HepG2 (cell line): ENCODE data around the gene S100A12. TPM values are rescaled to one million over a fixed set of nuclear protein-coding genes. Genes with fewer than 3 reads are reported as not detected.

Source experiments
- ATAC-seq: fragments of 200-7000 bp; cut with Tn5 transposase; 3 replicates; pipeline ENCODE4 v1.9.1; 2020; ENCODE audit warnings: mild to moderate bottlenecking, moderate library complexity
- BruUV-seq: library from RNA; stranded (reverse); fragments of 400-500 nt; replicated peaks from 2 replicates; lab custom pipeline; 2021; lab: Mats Ljungman, UMichigan
- CTCF ChIA-PET: fragments of 300-600 bp; formaldehyde crosslinking; extraction: SDS; loops from one replicate; lab custom pipeline; 2021; ENCODE audit warnings: low total read pairs, inconsistent platforms, low intra/inter-chr PET ratio; lab: Yijun Ruan, JAX
- POLR2A ChIA-PET: fragments of 350-600 bp; sonication (Branson Sonifier 250); formaldehyde crosslinking; loops from one replicate; lab custom pipeline; 2020; ENCODE audit warnings: antibody characterized with exemption, inconsistent platforms; lab: Yijun Ruan, JAX
- DNase-seq: peaks from one replicate; pipeline ENCODE4 v3.0.0-alpha.2; 2015; ENCODE audit warnings: low spot score
- FAIRE-seq: peaks from 3 replicates; lab custom pipeline; 2011; peaks lifted over from hg19 to GRCh38; lab: Jason Lieb, UNC
- H2AFZ ChIP-seq: one replicate; pipeline ENCODE4 v1.6.1; 2011; ENCODE audit warnings: low read length, inconsistent platforms
- H3K27ac ChIP-seq: fragments of 300-600 bp; 3 replicates; pipeline ENCODE4 v1.8.0; 2011; ENCODE audit warnings: mixed run types, mild to moderate bottlenecking, mixed read lengths, low read length, inconsistent platforms; ENCODE audit not compliant: insufficient read depth; ENCODE audit errors: extremely low read length
- H3K27me3 ChIP-seq, 2 experiments: fragments of 200-600 bp in 1 of 2; 2 replicates in 1 of 2; 3 replicates in 1 of 2; pipeline versions ENCODE4 v1.6.0 to v1.8.0; 2011; ENCODE audit warnings: low read length in 2 of 2, mild to moderate bottlenecking in 2 of 2, moderate library complexity in 2 of 2, inconsistent platforms in 1 of 2; ENCODE audit not compliant: insufficient read depth in 2 of 2, control insufficient read depth in 1 of 2
- H3K36me3 ChIP-seq, 2 experiments: fragments of 200-600 bp in 1 of 2; replicated peaks in 1 of 2; 2 replicates in 1 of 2; 3 replicates in 1 of 2; pipeline versions ENCODE4 v1.5.1 to v1.8.0; 2011; ENCODE audit warnings: low read length in 2 of 2, inconsistent platforms in 1 of 2; ENCODE audit not compliant: insufficient read depth in 2 of 2, control insufficient read depth in 1 of 2
- H3K4me1 ChIP-seq: 2 replicates; pipeline ENCODE4 v1.5.1; 2012; ENCODE audit warnings: low read length, inconsistent platforms; ENCODE audit not compliant: insufficient read depth
- H3K4me2 ChIP-seq: 2 replicates; pipeline ENCODE4 v1.6.0; 2011; ENCODE audit warnings: low read depth, low read length, inconsistent platforms
- H3K4me3 ChIP-seq, 3 experiments: fragments of 200-600 bp in 1 of 3; sonication (generic), shearing (Covaris generic) in 1 of 3; replicated peaks in 1 of 3; 2 replicates each; pipeline ENCODE4 v1.5.1; 2011 to 2016; ENCODE audit warnings: low read length in 3 of 3, inconsistent platforms in 2 of 3, low read depth in 2 of 3, mild to moderate bottlenecking in 2 of 3, control low read depth in 1 of 3, mixed read lengths in 1 of 3; ENCODE audit not compliant: insufficient read depth in 1 of 3
- H3K79me2 ChIP-seq: one replicate; pipeline ENCODE4 v1.6.1; 2011; ENCODE audit warnings: low read length, inconsistent platforms; ENCODE audit not compliant: insufficient read depth
- H3K9ac ChIP-seq: 2 replicates; pipeline ENCODE4 v1.6.0; 2011; ENCODE audit warnings: mild to moderate bottlenecking, low read depth, low read length, inconsistent platforms; ENCODE audit not compliant: insufficient read depth
- H3K9me3 ChIP-seq: 2 replicates; pipeline ENCODE4 v1.5.1; 2012; ENCODE audit warnings: mild to moderate bottlenecking, low read length
- H4K20me1 ChIP-seq: 2 replicates; pipeline ENCODE4 v1.6.0; 2011; ENCODE audit warnings: inconsistent platforms, mild to moderate bottlenecking, low read length, moderate library complexity; ENCODE audit not compliant: insufficient read depth
- AGO2 ChIP-seq: fragments of 200-400 bp; formaldehyde crosslinking; optimal IDR thresholded peaks from 2 replicates; pipeline ENCODE3; 2017; ENCODE audit warnings: mild to moderate bottlenecking, low read depth, low read length, moderate library complexity
- FOXK1 ChIP-seq: sonication (generic); formaldehyde crosslinking; IDR thresholded peaks from 2 replicates; pipeline ENCODE4 v1.4.0; 2020; ENCODE audit warnings: low read depth, missing genetic modification reagents, borderline replicate concordance
- MED1 ChIP-seq: sonication (generic); formaldehyde crosslinking; IDR thresholded peaks from 2 replicates; pipeline ENCODE4 v1.4.0; 2020; ENCODE audit warnings: missing genetic modification reagents
- MYNN ChIP-seq: sonication (generic); formaldehyde crosslinking; IDR thresholded peaks from 2 replicates; pipeline ENCODE4 v1.4.0; 2020; ENCODE audit warnings: mild to moderate bottlenecking, low read depth, missing genetic modification reagents
- POGZ ChIP-seq: sonication (generic); formaldehyde crosslinking; IDR thresholded peaks from 2 replicates; pipeline ENCODE4 v1.4.0; 2020; ENCODE audit warnings: mild to moderate bottlenecking, missing genetic modification reagents
- TCF12 ChIP-seq, 2 experiments: fragments of 450-650 bp in 1 of 2; sonication (generic) in 1 of 2; formaldehyde crosslinking in 1 of 2; IDR thresholded peaks; 2 replicates each; pipeline versions ENCODE4 v1.6.1 to v1.8.0; 2017 to 2022; ENCODE audit warnings: antibody characterized with exemption in 1 of 2, mild to moderate bottlenecking in 1 of 2, missing genetic modification reagents in 1 of 2, moderate library complexity in 1 of 2
- THAP11 ChIP-seq: IDR thresholded peaks from 2 replicates; pipeline ENCODE4 v1.6.1; 2016; ENCODE audit warnings: missing biosample characterization, missing genetic modification reagents
- WIZ ChIP-seq: sonication (generic); formaldehyde crosslinking; IDR thresholded peaks from 2 replicates; pipeline ENCODE4 v1.5.1; 2020; ENCODE audit warnings: mild to moderate bottlenecking, missing genetic modification reagents
- ZC3H13 ChIP-seq: sonication (generic); formaldehyde crosslinking; IDR thresholded peaks from 2 replicates; pipeline ENCODE4 v1.8.1; 2023; ENCODE audit warnings: mild to moderate bottlenecking, missing genetic modification reagents, moderate library complexity
- ZFP37 ChIP-seq: sonication (generic); formaldehyde crosslinking; IDR thresholded peaks from 2 replicates; pipeline ENCODE4 v1.4.0; 2020; ENCODE audit warnings: missing genetic modification reagents, borderline replicate concordance
- ZNF33A ChIP-seq: sonication (generic); formaldehyde crosslinking; IDR thresholded peaks from 2 replicates; pipeline ENCODE4 v1.5.1; 2020; ENCODE audit warnings: missing genetic modification reagents, mild to moderate bottlenecking, moderate library complexity, borderline replicate concordance
- ZNF34 ChIP-seq: sonication (generic); formaldehyde crosslinking; IDR thresholded peaks from 2 replicates; pipeline ENCODE4 v1.4.0; 2020; ENCODE audit warnings: mild to moderate bottlenecking, missing genetic modification reagents, borderline replicate concordance
- ZNF670 ChIP-seq: sonication (generic); formaldehyde crosslinking; IDR thresholded peaks from 2 replicates; pipeline ENCODE4 v1.8.0; 2022; ENCODE audit warnings: mild to moderate bottlenecking, missing genetic modification reagents, borderline replicate concordance
- ZNF703 ChIP-seq: sonication (generic); formaldehyde crosslinking; IDR thresholded peaks from 2 replicates; pipeline ENCODE4 v1.5.1; 2020; ENCODE audit warnings: missing genetic modification reagents, mild to moderate bottlenecking, moderate library complexity, borderline replicate concordance
- WGBS: methylation state at CpG from one replicate; pipeline ENCODE4 v1.1.6; 2017; ENCODE audit warnings: low lambda C conversion rate; 5-methylcytosine and 5-hydroxymethylcytosine counted together
- in situ Hi-C: cut with HindIII; loops from 2 replicates; pipeline ENCODE4 v1.10.0; 2017; ENCODE audit warnings: low pct_unique_long_range_greater_than_20kb; ENCODE audit not compliant: extremely low pct_ligation_motif_present
- intact Hi-C: fragments of 100-400 bp; cut with micrococcal nuclease; formaldehyde crosslinking; loops from one replicate; pipeline ENCODE4 v1.10.0; 2022; ENCODE audit not compliant: unreplicated experiment
- polyA plus RNA-seq, 8 experiments: library from polyadenylated mRNA; depleted of rRNA in 3 of 8; stranded (reverse) in 7 of 8; unstranded in 1 of 8; fragments of >200 nt; fragmentation: Illumina TruSeq in 4 of 8; extraction: Trizol in 4 of 8; gene quantifications; 2 replicates each; pipeline versions ENCODE4 v1.2.1 to v1.2.3, GENCODE V29; 2011 to 2016; ENCODE audit warnings: low read depth in 4 of 8, missing spikeins in 1 of 8, mixed read lengths in 1 of 8; ENCODE audit not compliant: insufficient read depth in 1 of 8
- total RNA-seq, 5 experiments: library from RNA; depleted of rRNA; stranded (reverse); fragments of >200 nt; fragmentation: Illumina TruSeq; extraction: Trizol; gene quantifications; 2 replicates each; pipeline ENCODE4 v1.2.3, GENCODE V29; 2016; ENCODE audit warnings: low read depth in 1 of 5
- TF ChIP-seq, protein P1 (sequence below): sonication (generic); formaldehyde crosslinking; IDR thresholded peaks from 2 replicates; pipeline ENCODE4 v1.4.0; 2020; ENCODE audit warnings: missing genetic modification reagents, borderline replicate concordance
- TF ChIP-seq, protein P2 (sequence below): sonication (generic); formaldehyde crosslinking; IDR thresholded peaks from 2 replicates; pipeline ENCODE4 v1.8.0; 2023; ENCODE audit warnings: mild to moderate bottlenecking, missing genetic modification reagents
- TF ChIP-seq, protein P3 (sequence below): sonication (generic); formaldehyde crosslinking; IDR thresholded peaks from 2 replicates; pipeline ENCODE4 v1.4.0; 2020; ENCODE audit warnings: low read depth, mild to moderate bottlenecking, missing genetic modification reagents
- TF ChIP-seq, protein P4 (sequence below), 2 experiments: fragments of 450-650 bp in 1 of 2; sonication (generic) in 1 of 2; formaldehyde crosslinking; IDR thresholded peaks; 2 replicates each; pipeline versions ENCODE4 v1.5.0 to v1.8.0; 2020 to 2022; ENCODE audit warnings: mild to moderate bottlenecking in 1 of 2, missing genetic modification reagents in 1 of 2

The S100A12 gene
- total and polyA plus RNA-seq, 2 of the 13 experiments (the other 11 are each of a cell fraction or from before 2014, with no cell fraction given) = not detected

DNA sequence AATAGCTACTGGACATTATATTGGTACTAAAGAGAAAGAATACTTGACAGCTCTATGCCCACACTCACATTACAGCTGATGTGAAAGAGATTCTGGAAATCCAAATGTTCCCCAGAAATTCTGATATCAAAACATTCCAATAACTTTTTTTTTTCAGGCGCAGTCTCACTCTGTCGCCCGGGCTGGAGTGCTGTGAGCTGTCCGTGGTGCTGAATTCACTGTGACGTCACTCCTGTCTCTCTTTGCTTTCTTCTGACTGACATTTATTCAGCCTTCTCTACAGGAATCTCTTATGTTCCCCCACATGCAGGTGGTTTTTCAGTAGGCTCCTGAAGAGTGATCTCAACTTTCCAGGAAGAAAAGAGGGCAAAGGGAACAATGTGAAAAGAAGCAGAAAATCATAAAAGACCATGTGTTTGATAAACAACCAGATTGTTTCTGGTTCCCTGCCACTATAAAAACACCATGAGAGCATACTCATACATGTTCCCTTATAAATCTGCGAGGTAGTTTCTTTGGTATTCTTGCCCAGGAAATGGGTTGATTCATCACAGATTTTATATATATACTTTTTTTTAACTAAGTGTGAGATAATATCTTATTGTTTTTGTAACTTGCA, 47.1 kb upstream of the S100A12 start:
- CTCF ChIA-PET = no interaction called here
- H4K20me1 ChIP-seq = 0 out of 2 replicates have a peak, but pooled peaks cover 4% of the 10 kb centered on the region
- peak; percentile 34 for DNase-seq
- H3K9me3 ChIP-seq = no peaks in the 10 kb centered on the region
- in situ Hi-C loops (no loop called here), intact Hi-C loops (no loop called here)
- POLR2A ChIA-PET = no interaction called here
- H3K9ac ChIP-seq = no peak overlapping the region
- H3K36me3 ChIP-seq = no peaks in the 10 kb centered on the region
- H3K79me2 ChIP-seq = no peaks in the 10 kb centered on the region
- no peaks in the 10 kb centered on the region for H3K4me1 ChIP-seq
- BruUV-seq = no TSS peak
- peak; percentile 62 for FAIRE-seq
- H3K27me3 ChIP-seq = no peaks in the 10 kb centered on the region
- no peak overlapping the region for H3K4me3 ChIP-seq
- no peak overlapping the region for H2AFZ ChIP-seq
- 4% methylated on average over 6 of the region's 6 CpGs for whole genome bisulfite sequencing
- ATAC-seq = no peak
- H3K27ac ChIP-seq = no peak overlapping the region
- H3K4me2 ChIP-seq = no peak overlapping the region
- TF ChIP-seq ZNF33A (no peak), WIZ (CRISPR knock-in tag) (peak; percentile 70; the same call in 1 of the 2 replicates), POGZ (CRISPR knock-in tag) (no peak), ZNF670 (CRISPR knock-in tag) (no peak), ZNF703 (no peak), TCF12 (IDR thresholded peaks at IDR 0.05) (no peak), TCF12 (CRISPR knock-in tag; IDR thresholded peaks at IDR 0.05) (no peak), MYNN (no peak; the same call in 1 of the 2 replicates), FOXK1 (CRISPR knock-in tag) (peak; percentile 24; the same call in 1 of the 2 replicates), AGO2 (no peak), ZNF34 (CRISPR knock-in tag) (no peak), ZC3H13 (no peak), ZFP37 (CRISPR knock-in tag) (peak; percentile 61; the same call in 1 of the 2 replicates), THAP11 (peak; percentile 49; the same call in 1 of the 2 replicates), MED1 (CRISPR knock-in tag) (0 out of 2 replicates have a peak, but pooled peaks have one; percentile 37)
- TF ChIP-seq, protein P1, sequence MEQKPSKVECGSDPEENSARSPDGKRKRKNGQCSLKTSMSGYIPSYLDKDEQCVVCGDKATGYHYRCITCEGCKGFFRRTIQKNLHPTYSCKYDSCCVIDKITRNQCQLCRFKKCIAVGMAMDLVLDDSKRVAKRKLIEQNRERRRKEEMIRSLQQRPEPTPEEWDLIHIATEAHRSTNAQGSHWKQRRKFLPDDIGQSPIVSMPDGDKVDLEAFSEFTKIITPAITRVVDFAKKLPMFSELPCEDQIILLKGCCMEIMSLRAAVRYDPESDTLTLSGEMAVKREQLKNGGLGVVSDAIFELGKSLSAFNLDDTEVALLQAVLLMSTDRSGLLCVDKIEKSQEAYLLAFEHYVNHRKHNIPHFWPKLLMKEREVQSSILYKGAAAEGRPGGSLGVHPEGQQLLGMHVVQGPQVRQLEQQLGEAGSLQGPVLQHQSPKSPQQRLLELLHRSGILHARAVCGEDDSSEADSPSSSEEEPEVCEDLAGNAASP (CRISPR knock-in tag) = peak; percentile 54; the same call in 1 of the 2 replicates
- TF ChIP-seq, protein P2, sequence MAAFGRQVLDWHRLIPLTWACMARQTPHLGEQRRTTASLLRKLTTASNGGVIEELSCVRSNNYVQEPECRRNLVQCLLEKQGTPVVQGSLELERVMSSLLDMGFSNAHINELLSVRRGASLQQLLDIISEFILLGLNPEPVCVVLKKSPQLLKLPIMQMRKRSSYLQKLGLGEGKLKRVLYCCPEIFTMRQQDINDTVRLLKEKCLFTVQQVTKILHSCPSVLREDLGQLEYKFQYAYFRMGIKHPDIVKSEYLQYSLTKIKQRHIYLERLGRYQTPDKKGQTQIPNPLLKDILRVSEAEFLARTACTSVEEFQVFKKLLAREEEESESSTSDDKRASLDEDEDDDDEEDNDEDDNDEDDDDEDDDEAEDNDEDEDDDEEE (CRISPR knock-in tag) = no peak
- TF ChIP-seq, protein P3, sequence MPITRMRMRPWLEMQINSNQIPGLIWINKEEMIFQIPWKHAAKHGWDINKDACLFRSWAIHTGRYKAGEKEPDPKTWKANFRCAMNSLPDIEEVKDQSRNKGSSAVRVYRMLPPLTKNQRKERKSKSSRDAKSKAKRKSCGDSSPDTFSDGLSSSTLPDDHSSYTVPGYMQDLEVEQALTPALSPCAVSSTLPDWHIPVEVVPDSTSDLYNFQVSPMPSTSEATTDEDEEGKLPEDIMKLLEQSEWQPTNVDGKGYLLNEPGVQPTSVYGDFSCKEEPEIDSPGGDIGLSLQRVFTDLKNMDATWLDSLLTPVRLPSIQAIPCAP (CRISPR knock-in tag) = no peak
- TF ChIP-seq, protein P4, sequence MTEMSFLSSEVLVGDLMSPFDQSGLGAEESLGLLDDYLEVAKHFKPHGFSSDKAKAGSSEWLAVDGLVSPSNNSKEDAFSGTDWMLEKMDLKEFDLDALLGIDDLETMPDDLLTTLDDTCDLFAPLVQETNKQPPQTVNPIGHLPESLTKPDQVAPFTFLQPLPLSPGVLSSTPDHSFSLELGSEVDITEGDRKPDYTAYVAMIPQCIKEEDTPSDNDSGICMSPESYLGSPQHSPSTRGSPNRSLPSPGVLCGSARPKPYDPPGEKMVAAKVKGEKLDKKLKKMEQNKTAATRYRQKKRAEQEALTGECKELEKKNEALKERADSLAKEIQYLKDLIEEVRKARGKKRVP (CRISPR knock-in tag; IDR thresholded peaks at IDR 0.05) = peak in 1 of 2 experiments; percentile 52; a peak in 1 of 4 replicates
